Kidney (tissue), 14 donors: ENCODE results near the gene EEIG1. TPM values are rescaled to one million over a fixed set of nuclear protein-coding genes. Genes with fewer than 3 reads are reported as not detected.

ENCODE experiments used
- DNase-seq, 5 donors: peaks; one replicate each; pipeline ENCODE4 v3.0.0-alpha.2; 2013 to 2020
- FAIRE-seq: peaks from 2 replicates; lab custom pipeline; 2012; peaks lifted over from hg19 to GRCh38; lab: Jason Lieb, UNC
- H3K27ac ChIP-seq, 2 donors: one replicate each; pipeline ENCODE4 v1.7.0; 2013; ENCODE audit warnings: low read depth in 2 of 2, low read length in 2 of 2, inconsistent platforms in 1 of 2
- H3K27me3 ChIP-seq: one replicate; pipeline ENCODE4 v1.7.1; 2013; ENCODE audit warnings: low read length, inconsistent platforms; ENCODE audit not compliant: control insufficient read depth, insufficient read depth
- H3K36me3 ChIP-seq, 3 donors: one replicate each; pipeline versions ENCODE4 v1.7.0 to v1.7.1; 2013; ENCODE audit warnings: low read length in 3 of 3, control low read depth in 1 of 3, inconsistent platforms in 1 of 3; ENCODE audit not compliant: insufficient read depth in 3 of 3, control insufficient read depth in 2 of 3
- H3K4me1 ChIP-seq, 3 donors: one replicate each; pipeline versions ENCODE4 v1.7.0 to v1.7.1; 2013; ENCODE audit warnings: low read length in 3 of 3, inconsistent platforms in 1 of 3, low read depth in 1 of 3; ENCODE audit not compliant: control insufficient read depth in 2 of 3, insufficient read depth in 2 of 3
- H3K4me3 ChIP-seq, 3 donors: one replicate each; pipeline versions ENCODE4 v1.7.0 to v1.8.1; 2013; ENCODE audit warnings: low read length in 3 of 3, control low read depth in 1 of 3, inconsistent platforms in 1 of 3
- H3K9ac ChIP-seq, 3 donors: one replicate each; pipeline versions ENCODE4 v1.7.0 to v1.7.1; 2013; ENCODE audit warnings: low read length in 3 of 3, control low read depth in 1 of 3, inconsistent platforms in 1 of 3
- H3K9me3 ChIP-seq, 3 donors: one replicate each; pipeline versions ENCODE4 v1.7.0 to v1.7.1; 2013; ENCODE audit warnings: low read length in 3 of 3, control low read depth in 1 of 3, inconsistent platforms in 1 of 3; ENCODE audit not compliant: control insufficient read depth in 2 of 3, insufficient read depth in 1 of 3
- intact Hi-C: fragments of 100-400 bp; cut with DNase I; formaldehyde crosslinking; loops from one replicate; pipeline ENCODE4 v1.11.1; 2022
- polyA plus RNA-seq: library from polyadenylated mRNA; stranded (reverse); fragments of 350-450 nt; fragmentation: Illumina TruSeq; extraction: RNeasy Lipid Tissue Mini Kit (QIAGEN cat#74804); gene quantifications from one replicate; pipeline ENCODE4 v1.2.3, GENCODE V29; 2014; ENCODE audit warnings: low read depth, low replicate concordance; ENCODE audit not compliant: insufficient read depth
- total RNA-seq: library from RNA; stranded (reverse); fragmentation: NEBNext Ultra II Directional; extraction: Animal tissue kit (Norgen Biotek cat#: 25700); gene quantifications from one replicate; pipeline ENCODE4 v1.2.1, GENCODE V29; 2021
- TF ChIP-seq, protein P1 (sequence below): IDR thresholded peaks from 3 replicates; pipeline ENCODE4 v1.5.1; 2012; ENCODE audit warnings: mild to moderate bottlenecking, moderate library complexity, borderline replicate concordance; ENCODE audit not compliant: insufficient read depth; ENCODE audit errors: extremely low read depth
- donor health status: control.
- donor health status: control.
- donor health status: control.
- donor health status: control.
- donor health status: control.
- donor health status: DM: yes; HTN: yes; CAD: no.
- donor health status: Normal renal cell carcinoma (clear cell type).

EEIG1 gene
- total and polyA plus RNA-seq, 2 donors from 2014 or later: 34.3 to 75.9 TPM

- Histone ChIP-seq H3K4me1 (peaks cover 0 to 33% (median 32%) of the 10 kb centered on the region in 3 donors), H3K9me3 (no peaks in the 10 kb centered on the region), H3K27ac (no peak overlapping the region), H3K27me3 (no peaks in the 10 kb centered on the region), H3K36me3 (no peaks in the 10 kb centered on the region), H3K4me3 (no peak overlapping the region), H3K9ac (no peak overlapping the region)
- intact Hi-C loops: no loop called here
- DNase-seq (no peak), FAIRE-seq (no peak)
- TF ChIP-seq, protein P1, sequence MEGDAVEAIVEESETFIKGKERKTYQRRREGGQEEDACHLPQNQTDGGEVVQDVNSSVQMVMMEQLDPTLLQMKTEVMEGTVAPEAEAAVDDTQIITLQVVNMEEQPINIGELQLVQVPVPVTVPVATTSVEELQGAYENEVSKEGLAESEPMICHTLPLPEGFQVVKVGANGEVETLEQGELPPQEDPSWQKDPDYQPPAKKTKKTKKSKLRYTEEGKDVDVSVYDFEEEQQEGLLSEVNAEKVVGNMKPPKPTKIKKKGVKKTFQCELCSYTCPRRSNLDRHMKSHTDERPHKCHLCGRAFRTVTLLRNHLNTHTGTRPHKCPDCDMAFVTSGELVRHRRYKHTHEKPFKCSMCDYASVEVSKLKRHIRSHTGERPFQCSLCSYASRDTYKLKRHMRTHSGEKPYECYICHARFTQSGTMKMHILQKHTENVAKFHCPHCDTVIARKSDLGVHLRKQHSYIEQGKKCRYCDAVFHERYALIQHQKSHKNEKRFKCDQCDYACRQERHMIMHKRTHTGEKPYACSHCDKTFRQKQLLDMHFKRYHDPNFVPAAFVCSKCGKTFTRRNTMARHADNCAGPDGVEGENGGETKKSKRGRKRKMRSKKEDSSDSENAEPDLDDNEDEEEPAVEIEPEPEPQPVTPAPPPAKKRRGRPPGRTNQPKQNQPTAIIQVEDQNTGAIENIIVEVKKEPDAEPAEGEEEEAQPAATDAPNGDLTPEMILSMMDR: no peak
Observed at GRCh38 chr9:127958728-127959127, 22.1 kb downstream of the EEIG1 start.

DNA sequence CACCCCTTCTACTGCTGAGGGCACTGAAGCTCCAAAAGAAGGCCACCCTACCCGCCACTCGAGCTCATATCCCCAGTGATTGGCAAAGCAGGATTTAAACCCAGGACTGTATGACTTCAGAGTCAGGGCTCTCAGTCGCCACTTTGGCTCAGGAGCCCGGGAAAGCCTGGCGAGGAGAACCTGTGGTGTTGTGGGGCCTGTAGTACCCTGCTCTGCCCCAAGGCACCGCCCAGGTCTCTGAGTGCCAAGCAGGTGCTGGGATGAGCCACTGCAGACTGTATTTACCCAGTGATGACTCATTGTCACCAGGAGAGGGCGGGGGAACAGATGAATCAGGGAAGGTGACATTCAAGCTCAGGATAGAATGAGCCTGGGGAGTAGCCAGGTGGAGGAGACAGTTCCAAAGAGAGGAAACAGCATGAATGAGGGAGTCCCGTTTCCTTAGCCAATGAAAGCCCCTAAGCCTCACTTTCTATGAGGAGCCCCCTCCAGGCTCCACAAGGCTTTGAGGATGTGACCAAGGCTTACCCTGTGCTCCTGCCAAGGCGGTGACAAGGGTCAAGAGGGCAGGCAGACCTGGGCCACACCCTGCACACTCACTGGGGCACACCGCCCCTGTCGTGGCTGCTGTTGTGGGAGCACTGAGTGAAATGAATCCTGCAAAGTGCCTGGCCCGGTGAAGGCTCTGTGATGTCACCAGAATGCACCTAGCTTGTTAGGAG is 25.3 kb downstream of the EEIG1 start:
- H3K36me3 ChIP-seq: no peaks in the 10 kb centered on the region
- TF ChIP-seq, protein P1: no peak
- no peak overlapping the region for H3K4me3 ChIP-seq
- FAIRE-seq (no peak), DNase-seq (peak in 4 of 5 donors; percentile 54 to 91 (median 61))
- H3K27ac ChIP-seq: peak overlapping the region; percentile 41 to 59
- no peaks in the 10 kb centered on the region for H3K9me3 ChIP-seq
- H3K4me1 ChIP-seq: peaks cover 0 to 34% (median 28%) of the 10 kb centered on the region in 3 donors
- H3K27me3 ChIP-seq: no peaks in the 10 kb centered on the region
- H3K9ac ChIP-seq: peak overlapping the region in 1 of 3 donors; percentile 29
- intact Hi-C loops: no loop called here

GRCh38 chr9:127954831-127955293 is 25.9 kb downstream of the EEIG1 start:
- H3K27ac ChIP-seq: peak overlapping the region in 1 of 2 donors; percentile 27

More at GRCh38 chr9:127954831-127955293, 25.9 kb downstream of the EEIG1 start:
- DNase-seq (no peak), FAIRE-seq (no peak)
- peaks cover 0 to 3% (median 0%) of the 10 kb centered on the region in 3 donors for H3K36me3 ChIP-seq
- H3K9ac ChIP-seq: peak overlapping the region in 1 of 3 donors; percentile 29
- H3K4me1 ChIP-seq: peaks cover 0 to 30% (median 22%) of the 10 kb centered on the region in 3 donors
- no peaks in the 10 kb centered on the region for H3K27me3 ChIP-seq
- TF ChIP-seq, protein P1: no peak
- no peak overlapping the region for H3K4me3 ChIP-seq
- intact Hi-C loops: no loop called here
- no peaks in the 10 kb centered on the region for H3K9me3 ChIP-seq
